ENCODE measurements around the gene RIOK3.

RIOK3 gene

DNA sequence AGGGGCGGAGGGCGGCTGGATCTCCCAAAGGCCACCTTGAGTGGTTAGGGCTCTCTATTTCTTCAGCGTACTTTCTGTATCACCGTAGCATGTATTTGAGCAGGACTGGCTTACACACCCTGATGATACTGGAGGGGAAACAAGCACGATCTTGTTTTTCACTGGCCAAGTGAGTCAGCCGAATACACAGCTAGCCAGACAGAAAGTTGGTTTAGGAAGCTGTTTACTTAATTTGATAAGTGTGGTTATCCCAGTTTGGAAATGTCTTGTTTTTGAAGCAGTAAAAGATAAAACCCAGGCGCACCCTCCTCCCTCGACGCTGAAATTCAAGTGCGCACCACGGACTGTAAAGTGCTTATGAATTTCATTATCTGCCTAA is 582 bp downstream of the RIOK3 start:
- Histone ChIP-seq H3K36me3 (ENCODE audit: control insufficient read depth in 2 of 2, insufficient read depth in 1 of 2, low read length in 2 of 2) (peaks cover 0 to 3% of the 10 kb centered on the region in 2 experiments; a peak in 1 of 3 replicates), H3K4me1 (ENCODE audit: control insufficient read depth, insufficient read depth, low read length) (peaks cover 4% of the 10 kb centered on the region; the same call in 1 of the 2 replicates), H3K9me3 (ENCODE audit: control insufficient read depth, insufficient read depth, low read depth, low read length) (no peaks in the 10 kb centered on the region), H3K4me3 (ENCODE audit: low read depth, low read length) (peak overlapping the region; percentile 87), H3K27ac (ENCODE audit: extremely low read depth, low read depth, low read length) (peak overlapping the region; percentile 56)
- CTCF ChIA-PET, result interaction anchor here (0.8 to 1.1 kb wide), 4 partner anchors 9 to 640 kb away, joined by 3 to 4 read pairs (median 3); no protein-coding TSS in a partner anchor
- POLR2A ChIA-PET, result interaction anchor here (0.9 to 1.8 kb wide), 10 partner anchors 9 to 685 kb away, joined by 3 to 7 read pairs (median 4); partner anchors contain the start of gene CABYR
- TF ChIP-seq WT1 (tag by site-specific recombination; IDR thresholded peaks at IDR 0.05) (peak; percentile 65), KLF8 (tag by site-specific recombination; IDR thresholded peaks at IDR 0.05) (no peak), YY1 (tag by site-specific recombination; IDR thresholded peaks at IDR 0.05) (no peak), ZSCAN23 (tag by site-specific recombination; IDR thresholded peaks at IDR 0.05) (no peak), KLF1 (tag by site-specific recombination; IDR thresholded peaks at IDR 0.05) (peak; percentile 21; the same call in 1 of the 2 replicates), ZSCAN30 (tag by site-specific recombination; IDR thresholded peaks at IDR 0.05) (no peak), ZNF626 (tag by site-specific recombination; IDR thresholded peaks at IDR 0.05) (no peak), ZNF791 (tag by site-specific recombination; IDR thresholded peaks at IDR 0.05) (no peak), ZNF366 (tag by site-specific recombination; conservative IDR thresholded peaks at IDR 0.05) (peak; percentile 24; the same call in 1 of the 2 replicates), KLF9 (tag by site-specific recombination; IDR thresholded peaks at IDR 0.05; ENCODE audit: low read depth) (no peak), OVOL3 (tag by site-specific recombination; IDR thresholded peaks at IDR 0.05) (no peak), ZNF777 (tag by site-specific recombination; IDR thresholded peaks at IDR 0.05; ENCODE audit: borderline replicate concordance) (no peak), TCF7L2 (IDR thresholded peaks at IDR 0.05; ENCODE audit: borderline replicate concordance, low read depth, low read length) (no peak), ZNF76 (tag by site-specific recombination; IDR thresholded peaks at IDR 0.05; ENCODE audit: borderline replicate concordance, low read depth) (0 out of 2 replicates have a peak, but pooled peaks have one; percentile 21), ZNF747 (tag by site-specific recombination; IDR thresholded peaks at IDR 0.05) (no peak), ZNF707 (tag by site-specific recombination; IDR thresholded peaks at IDR 0.05) (no peak), GLIS2 (tag by site-specific recombination; IDR thresholded peaks at IDR 0.05) (no peak), ZNF596 (tag by site-specific recombination; IDR thresholded peaks at IDR 0.05) (no peak), SALL2 (tag by site-specific recombination; IDR thresholded peaks at IDR 0.05; ENCODE audit: borderline replicate concordance) (no peak), ZNF138 (tag by site-specific recombination; IDR thresholded peaks at IDR 0.05; ENCODE audit: borderline replicate concordance) (no peak), ZNF544 (tag by site-specific recombination; IDR thresholded peaks at IDR 0.05) (no peak), MYNN (tag by site-specific recombination; IDR thresholded peaks at IDR 0.05; ENCODE audit: borderline replicate concordance) (no peak)
- TF ChIP-seq, protein P1, sequence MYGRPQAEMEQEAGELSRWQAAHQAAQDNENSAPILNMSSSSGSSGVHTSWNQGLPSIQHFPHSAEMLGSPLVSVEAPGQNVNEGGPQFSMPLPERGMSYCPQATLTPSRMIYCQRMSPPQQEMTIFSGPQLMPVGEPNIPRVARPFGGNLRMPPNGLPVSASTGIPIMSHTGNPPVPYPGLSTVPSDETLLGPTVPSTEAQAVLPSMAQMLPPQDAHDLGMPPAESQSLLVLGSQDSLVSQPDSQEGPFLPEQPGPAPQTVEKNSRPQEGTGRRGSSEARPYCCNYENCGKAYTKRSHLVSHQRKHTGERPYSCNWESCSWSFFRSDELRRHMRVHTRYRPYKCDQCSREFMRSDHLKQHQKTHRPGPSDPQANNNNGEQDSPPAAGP (tag by site-specific recombination; IDR thresholded peaks at IDR 0.05), result peak; percentile 71
- TF ChIP-seq, protein P2, sequence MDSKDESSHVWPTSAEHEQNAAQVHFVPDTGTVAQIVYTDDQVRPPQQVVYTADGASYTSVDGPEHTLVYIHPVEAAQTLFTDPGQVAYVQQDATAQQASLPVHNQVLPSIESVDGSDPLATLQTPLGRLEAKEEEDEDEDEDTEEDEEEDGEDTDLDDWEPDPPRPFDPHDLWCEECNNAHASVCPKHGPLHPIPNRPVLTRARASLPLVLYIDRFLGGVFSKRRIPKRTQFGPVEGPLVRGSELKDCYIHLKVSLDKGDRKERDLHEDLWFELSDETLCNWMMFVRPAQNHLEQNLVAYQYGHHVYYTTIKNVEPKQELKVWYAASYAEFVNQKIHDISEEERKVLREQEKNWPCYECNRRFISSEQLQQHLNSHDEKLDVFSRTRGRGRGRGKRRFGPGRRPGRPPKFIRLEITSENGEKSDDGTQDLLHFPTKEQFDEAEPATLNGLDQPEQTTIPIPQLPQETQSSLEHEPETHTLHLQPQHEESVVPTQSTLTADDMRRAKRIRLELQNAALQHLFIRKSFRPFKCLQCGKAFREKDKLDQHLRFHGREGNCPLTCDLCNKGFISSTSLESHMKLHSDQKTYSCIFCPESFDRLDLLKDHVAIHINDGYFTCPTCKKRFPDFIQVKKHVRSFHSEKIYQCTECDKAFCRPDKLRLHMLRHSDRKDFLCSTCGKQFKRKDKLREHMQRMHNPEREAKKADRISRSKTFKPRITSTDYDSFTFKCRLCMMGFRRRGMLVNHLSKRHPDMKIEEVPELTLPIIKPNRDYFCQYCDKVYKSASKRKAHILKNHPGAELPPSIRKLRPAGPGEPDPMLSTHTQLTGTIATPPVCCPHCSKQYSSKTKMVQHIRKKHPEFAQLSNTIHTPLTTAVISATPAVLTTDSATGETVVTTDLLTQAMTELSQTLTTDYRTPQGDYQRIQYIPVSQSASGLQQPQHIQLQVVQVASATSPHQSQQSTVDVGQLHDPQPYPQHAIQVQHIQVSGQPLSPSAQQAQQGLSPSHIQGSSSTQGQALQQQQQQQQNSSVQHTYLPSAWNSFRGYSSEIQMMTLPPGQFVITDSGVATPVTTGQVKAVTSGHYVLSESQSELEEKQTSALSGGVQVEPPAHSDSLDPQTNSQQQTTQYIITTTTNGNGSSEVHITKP (tag by site-specific recombination; IDR thresholded peaks at IDR 0.05), result peak; percentile 91
- TF ChIP-seq, protein P3, sequence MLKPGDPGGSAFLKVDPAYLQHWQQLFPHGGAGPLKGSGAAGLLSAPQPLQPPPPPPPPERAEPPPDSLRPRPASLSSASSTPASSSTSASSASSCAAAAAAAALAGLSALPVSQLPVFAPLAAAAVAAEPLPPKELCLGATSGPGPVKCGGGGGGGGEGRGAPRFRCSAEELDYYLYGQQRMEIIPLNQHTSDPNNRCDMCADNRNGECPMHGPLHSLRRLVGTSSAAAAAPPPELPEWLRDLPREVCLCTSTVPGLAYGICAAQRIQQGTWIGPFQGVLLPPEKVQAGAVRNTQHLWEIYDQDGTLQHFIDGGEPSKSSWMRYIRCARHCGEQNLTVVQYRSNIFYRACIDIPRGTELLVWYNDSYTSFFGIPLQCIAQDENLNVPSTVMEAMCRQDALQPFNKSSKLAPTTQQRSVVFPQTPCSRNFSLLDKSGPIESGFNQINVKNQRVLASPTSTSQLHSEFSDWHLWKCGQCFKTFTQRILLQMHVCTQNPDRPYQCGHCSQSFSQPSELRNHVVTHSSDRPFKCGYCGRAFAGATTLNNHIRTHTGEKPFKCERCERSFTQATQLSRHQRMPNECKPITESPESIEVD (tag by site-specific recombination; IDR thresholded peaks at IDR 0.05), result 0 out of 2 replicates have a peak, but pooled peaks have one; percentile 34
- TF ChIP-seq, protein P4, sequence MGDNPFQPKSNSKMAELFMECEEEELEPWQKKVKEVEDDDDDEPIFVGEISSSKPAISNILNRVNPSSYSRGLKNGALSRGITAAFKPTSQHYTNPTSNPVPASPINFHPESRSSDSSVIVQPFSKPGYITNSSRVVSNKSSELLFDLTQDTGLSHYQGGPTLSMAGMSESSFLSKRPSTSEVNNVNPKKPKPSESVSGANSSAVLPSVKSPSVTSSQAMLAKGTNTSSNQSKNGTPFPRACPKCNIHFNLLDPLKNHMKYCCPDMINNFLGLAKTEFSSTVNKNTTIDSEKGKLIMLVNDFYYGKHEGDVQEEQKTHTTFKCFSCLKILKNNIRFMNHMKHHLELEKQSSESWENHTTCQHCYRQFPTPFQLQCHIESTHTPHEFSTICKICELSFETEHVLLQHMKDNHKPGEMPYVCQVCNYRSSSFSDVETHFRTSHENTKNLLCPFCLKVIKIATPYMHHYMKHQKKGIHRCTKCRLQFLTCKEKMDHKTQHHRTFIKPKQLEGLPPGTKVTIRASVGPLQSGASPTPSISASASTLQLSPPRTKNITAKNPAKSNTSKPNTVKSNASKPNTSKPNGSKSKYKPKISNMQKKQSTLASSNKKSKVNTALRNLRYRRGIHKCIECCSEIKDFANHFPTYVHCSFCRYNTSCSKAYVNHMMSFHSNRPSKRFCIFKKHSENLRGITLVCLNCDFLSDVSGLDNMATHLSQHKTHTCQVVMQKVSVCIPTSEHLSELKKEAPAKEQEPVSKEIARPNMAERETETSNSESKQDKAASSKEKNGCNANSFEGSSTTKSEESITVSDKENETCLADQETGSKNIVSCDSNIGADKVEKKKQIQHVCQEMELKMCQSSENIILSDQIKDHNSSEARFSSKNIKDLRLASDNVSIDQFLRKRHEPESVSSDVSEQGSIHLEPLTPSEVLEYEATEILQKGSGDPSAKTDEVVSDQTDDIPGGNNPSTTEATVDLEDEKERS (tag by site-specific recombination; IDR thresholded peaks at IDR 0.05), result no peak
- TF ChIP-seq, protein P5, sequence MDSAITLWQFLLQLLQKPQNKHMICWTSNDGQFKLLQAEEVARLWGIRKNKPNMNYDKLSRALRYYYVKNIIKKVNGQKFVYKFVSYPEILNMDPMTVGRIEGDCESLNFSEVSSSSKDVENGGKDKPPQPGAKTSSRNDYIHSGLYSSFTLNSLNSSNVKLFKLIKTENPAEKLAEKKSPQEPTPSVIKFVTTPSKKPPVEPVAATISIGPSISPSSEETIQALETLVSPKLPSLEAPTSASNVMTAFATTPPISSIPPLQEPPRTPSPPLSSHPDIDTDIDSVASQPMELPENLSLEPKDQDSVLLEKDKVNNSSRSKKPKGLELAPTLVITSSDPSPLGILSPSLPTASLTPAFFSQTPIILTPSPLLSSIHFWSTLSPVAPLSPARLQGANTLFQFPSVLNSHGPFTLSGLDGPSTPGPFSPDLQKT (IDR thresholded peaks at IDR 0.05; ENCODE audit: borderline replicate concordance, low read depth, low read length), result no peak
- TF ChIP-seq, protein P6, sequence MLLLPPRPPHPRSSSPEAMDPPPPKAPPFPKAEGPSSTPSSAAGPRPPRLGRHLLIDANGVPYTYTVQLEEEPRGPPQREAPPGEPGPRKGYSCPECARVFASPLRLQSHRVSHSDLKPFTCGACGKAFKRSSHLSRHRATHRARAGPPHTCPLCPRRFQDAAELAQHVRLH (tag by site-specific recombination; IDR thresholded peaks at IDR 0.05), result no peak

Data from HEK293 (cell line).